ENCODE data around the gene OGDHL. TPM values are rescaled to one million over a fixed set of nuclear protein-coding genes. Genes with fewer than 3 reads are reported as not detected.

The OGDHL gene
- total RNA-seq, 1 donor from 2014 or later: 58.5 TPM

DNA sequence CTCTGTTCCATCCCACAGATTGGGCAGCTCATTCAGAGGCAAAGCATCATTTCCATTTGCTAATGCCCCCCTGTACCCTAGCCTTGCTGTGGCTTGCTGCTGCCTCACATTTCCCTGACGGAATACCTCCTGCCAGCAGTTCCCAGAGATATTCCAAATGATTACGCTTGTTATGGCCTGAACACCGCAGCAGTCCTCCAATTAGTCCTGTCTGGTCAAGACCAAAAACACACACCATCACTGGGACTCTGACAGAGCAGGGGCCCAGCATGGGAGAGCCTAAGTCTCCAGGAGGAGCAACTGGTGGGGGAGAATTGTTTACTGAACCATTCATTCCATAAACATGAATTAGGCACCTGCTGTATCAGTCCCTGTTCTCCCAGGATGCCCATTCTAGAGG, 6.1 kb downstream of the OGDHL start:
- DNase-seq (ENCODE audit: low read depth): no peak

DNA sequence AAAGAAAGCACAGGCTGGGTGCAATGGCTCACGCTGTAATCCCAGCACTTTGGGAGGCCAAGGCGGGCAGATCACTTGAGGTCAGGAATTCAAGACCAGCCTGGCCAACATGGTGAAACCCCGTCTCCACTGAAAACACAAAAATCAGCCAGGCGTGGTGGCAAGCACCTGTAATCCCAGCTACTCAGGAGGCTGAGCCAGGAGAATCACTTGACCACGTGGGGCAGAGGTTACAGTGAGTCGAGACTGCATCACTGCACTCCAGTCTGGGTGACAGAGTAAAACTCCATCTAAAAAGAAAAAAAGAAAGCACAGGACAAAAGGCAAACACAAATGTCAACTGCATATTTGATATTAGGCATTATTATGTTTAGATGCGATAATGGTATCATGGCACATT, 7.2 kb downstream of the OGDHL start:
- peak; percentile 28 for DNase-seq (ENCODE audit: low read depth)

DNA sequence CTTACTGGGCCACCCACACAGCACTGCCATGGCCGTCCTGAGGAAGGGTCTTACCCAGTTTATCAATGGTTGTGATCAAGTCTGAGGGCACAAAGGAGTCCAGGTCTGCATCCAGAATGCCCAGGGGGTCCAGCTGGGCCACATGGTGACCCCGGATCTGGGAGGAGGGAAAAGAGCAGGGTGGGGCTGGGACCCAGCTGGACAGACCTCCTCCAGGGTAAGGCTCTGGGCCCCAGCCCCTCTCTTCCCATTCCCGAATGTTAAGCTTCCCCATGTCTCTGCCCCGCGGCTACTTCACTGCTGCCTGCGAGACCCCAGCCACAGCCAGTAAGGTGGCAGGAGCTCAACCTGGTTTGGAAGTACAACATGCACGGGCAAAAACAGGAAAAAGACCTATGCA, 9.5 kb downstream of the OGDHL start:
- no peak for DNase-seq (ENCODE audit: low read depth)

DNA sequence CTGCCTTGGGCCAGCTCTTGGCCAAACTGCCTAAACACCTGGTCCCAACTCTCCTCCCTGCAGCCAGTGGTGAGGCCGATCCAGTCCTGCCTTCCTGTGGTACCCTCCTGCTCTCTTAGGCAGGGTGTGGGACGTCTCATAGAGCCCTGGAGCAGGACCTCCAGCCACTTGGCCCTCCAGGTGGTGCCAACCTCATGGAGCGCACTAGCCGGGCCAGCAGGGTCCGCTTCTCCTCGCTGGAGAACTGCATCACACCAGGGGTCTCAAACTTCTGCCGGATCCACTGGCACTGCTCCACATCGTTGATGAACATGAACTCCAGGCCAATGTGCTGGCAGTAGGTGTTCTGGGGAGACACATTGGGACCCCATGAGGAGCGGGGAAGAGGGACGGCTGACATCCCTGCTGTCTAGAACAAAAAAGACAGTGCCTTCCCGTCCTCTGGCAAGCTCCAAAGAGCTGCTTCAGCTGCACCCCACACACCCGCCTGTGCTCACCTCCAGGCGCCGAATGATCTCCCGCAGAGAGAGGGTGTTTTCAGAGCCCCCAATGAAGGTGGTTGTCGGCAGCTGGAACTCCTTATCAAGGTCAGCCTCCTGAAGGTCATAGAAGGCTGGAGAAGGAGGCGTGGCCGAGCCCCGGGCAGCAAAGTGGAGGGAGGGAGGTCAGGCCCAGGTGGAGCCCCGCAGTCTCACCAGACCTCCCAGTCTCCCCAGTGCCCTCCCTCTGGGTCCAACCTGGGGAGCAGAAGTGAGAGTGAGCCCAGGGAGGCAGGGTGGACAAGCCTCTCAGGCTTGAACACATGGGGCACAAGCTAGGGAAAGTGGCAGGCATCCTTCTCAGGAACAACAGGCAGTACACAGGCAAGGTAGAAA, 10.2 kb downstream of the OGDHL start:
- DNase-seq (ENCODE audit: low read depth): no peak

DNA sequence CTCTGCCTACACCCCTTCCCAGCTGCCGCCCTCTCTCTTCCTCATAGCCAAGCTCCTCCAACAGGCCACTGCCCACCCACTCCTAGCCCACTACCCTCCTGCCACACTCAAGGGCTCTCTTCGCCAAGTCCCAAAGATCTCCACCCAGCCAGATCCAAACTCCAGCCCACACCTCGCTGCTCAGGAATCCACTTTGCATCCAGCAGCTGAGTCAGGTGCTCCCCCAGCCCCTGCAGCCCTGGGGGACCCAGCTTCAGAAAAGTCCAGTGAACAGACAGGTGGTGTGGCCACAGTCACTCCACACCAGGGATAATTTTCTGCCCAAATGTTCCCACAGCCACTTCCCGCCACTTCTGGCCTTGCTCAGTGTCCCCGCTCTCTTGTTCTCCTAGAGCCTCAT, 10.9 kb downstream of the OGDHL start:
- no peak for DNase-seq (ENCODE audit: low read depth)

DNA sequence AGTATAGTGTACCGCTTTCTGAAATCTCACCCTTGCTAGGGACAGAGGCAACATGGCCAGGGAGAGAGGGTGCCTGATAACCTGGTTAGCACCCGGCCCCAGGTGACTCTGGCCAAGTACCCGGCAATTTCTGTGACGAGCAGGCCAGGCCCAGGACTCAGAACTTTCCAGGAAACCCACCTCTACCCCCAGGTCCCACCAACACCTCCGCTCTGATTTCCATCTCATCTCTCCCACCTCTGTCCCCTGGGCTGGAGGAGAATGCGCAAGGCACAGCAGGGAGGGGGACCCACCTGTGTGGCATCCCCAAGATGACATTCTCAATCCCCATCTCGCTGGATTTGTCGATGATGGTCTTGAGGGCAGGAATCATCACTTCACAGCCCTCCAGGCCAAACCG, 11.6 kb downstream of the OGDHL start:
- no peak for DNase-seq (ENCODE audit: low read depth)

DNA sequence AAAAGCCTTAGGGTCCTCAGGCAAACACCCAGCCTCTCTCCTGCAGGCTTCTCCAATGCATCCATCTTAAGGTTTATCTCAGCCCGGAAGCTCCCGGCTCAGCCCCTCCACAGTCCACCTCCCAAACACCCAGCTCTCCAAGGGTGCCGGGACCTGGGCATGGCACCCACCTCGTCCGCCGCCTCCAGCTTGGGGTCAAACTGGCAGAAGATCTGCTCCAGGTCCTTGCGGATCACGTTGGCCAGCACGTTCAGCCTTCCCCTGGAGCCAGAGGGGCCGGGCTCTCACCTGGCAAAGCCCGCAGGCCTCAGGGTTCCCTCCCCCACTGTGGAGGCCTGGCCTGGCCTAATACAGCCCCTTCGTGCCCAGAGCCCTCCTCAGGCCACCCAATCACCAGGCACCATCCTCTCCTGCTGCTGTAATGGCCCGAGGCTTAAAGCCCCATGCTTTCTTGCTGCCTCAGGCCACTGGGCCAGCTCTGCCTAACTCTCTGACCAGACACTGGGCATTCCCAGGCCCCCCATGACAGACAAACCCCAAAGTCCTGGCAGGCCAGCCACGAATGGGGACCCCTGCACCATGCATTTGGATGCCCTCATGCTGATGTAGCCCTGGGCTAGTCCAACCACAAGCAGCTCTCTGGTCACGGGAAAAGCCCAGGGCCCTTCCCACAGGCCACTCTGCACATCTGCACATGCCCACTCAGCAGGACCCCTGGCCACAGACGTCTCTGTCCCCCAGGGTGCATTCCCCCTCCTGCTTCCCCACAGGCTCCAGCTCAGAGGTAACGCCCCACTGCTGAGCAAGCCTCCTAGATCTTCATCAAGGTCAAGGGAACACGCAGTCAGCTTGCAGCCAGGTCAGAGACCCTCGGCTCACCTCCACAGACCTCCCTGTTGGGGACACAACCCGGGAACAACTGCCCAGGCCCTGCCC, 12.3 kb downstream of the OGDHL start:
- no peak for DNase-seq (ENCODE audit: low read depth)

DNA sequence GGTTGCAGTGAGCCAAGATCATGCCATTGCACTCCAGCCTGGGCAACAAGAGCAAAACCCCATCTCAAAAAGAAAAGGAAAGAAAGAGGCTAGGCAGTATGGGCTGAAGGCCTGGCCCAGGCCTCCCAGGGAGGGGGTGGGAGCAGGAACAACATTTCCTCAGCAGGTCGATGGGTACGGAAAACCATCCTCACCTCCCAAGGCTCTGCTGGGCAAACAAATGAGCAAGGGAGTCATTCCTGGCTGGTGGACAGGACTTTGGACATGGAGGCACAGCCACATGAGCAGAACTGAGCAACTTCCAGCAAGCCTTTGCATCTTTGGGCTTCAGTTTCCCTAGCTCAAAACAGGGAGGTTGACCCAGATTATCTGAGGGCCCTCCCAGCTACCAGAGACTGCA, 13.0 kb downstream of the OGDHL start:
- DNase-seq (ENCODE audit: low read depth): no peak

DNA sequence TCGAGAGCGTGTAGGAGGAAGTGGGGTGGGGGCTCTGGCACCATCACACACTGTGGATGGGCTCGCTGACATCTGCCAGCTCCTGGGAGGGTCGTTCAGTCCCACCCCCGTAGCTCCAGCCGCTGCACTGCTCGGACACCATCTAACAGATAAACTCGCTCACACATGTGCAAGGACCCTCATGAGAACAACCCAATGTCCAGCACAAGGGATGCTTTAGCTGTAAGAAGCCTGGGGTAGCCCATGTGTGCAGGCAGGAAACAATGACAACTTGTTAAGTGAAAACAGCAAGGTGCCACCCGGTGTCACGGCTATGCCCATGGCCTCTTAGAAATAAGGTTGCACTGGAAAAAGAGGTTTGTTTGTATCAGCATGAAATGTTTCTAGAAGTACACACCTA, 14.1 kb downstream of the OGDHL start:
- no peak for DNase-seq (ENCODE audit: low read depth)

DNA sequence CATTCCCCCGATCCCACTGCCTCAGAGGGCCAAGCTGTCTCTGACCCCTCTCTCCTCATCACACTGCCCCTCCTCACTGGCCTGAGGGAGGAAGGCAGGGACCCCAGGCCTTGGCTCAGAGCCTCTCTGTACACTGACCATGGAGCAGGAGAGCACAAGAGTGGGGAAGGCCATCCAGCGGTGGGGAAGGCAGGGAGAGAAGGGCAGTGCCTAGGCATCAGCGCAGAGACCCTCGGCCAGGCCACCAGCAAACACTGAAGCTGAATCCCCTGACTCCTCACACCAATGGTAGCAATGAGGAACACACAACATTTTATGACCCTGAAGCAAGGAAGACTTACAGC, 14.8 kb downstream of the OGDHL start:
- DNase-seq (ENCODE audit: low read depth): no peak

DNA sequence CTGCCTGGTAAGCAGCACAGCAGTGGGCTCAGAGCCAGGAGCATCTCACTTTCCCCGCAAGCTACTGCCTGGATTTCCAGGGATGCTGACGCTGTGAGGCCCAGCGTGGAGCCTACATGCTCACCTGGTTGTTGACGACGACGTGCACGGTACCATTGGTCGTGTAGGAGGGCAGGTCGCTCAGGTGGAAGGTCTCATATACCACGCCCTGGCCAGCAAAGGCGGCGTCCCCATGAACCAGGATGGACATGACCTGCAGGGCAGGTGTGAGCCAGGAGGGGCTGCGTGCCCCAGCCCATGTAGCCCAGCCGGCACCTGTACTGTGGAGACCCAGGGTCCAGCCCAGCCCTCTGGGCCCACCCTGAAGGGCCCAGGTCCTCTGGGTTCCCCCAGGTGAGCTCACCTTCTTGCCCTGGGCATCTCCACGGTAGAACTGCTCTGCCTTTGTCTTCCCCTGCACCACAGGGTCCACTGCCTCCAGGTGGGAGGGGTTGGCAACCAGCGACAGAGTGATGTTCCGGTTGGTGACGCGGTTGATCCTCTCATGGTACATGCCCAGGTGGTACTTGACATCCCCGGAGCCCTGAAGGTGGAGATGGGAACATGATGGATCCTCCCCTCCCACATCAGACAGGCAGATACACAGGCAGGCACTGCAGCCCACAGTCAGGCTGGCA, 15.4 kb downstream of the OGDHL start:
- no peak for DNase-seq (ENCODE audit: low read depth)

DNA sequence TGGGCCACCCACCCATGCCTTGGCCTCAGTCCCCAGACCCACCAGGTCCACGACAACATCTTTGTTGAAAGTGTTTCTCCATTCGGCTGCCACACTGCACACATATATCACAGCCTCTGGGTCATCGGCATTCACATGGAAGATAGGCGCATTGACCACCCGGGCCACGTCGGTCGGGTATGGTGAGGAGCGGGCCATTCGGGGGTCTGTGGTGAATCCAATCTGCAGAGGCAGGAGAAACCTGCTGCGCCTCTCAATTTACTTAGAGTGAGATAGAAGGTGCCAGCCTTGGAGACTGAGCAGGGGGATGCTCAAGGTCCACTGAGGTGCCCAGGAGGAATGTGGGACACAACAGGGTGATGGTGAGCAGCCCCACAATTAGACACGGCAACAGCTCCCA, 16.4 kb downstream of the OGDHL start:
- no peak for DNase-seq (ENCODE audit: low read depth)

DNA sequence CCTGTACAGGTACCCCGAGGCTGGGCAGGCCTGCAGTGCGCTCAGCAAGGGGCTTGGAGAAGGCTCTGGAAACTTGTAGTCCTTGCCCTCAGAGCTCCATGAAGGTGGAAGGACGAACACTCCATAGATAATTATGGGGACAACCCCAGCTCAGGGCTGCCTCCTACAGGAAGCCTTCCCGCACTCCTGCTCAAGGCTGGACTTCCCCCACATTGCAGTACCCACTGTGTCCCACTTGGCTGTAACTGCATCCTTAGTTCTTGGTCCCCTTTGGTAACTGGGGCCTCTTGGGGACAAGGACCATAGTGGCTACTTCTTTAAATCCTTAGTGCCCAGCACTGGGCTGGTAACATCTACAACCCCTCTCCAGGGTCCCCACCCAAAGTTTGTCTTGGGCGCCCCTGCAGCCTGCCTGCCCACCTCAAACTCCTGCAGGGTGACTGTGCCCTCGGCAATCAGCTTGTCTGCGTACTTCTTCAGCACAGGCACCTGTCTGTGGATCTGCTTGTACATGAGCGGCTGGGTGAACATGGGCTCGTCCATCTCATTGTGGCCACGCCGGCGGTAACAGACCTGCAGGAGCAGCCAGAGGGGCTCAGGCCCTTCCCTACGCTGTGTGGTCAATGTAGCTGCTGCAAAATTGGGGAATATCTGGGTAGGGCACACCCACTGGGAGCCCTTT, 17.1 kb downstream of the OGDHL start:
- no peak for DNase-seq (ENCODE audit: low read depth)

DNA sequence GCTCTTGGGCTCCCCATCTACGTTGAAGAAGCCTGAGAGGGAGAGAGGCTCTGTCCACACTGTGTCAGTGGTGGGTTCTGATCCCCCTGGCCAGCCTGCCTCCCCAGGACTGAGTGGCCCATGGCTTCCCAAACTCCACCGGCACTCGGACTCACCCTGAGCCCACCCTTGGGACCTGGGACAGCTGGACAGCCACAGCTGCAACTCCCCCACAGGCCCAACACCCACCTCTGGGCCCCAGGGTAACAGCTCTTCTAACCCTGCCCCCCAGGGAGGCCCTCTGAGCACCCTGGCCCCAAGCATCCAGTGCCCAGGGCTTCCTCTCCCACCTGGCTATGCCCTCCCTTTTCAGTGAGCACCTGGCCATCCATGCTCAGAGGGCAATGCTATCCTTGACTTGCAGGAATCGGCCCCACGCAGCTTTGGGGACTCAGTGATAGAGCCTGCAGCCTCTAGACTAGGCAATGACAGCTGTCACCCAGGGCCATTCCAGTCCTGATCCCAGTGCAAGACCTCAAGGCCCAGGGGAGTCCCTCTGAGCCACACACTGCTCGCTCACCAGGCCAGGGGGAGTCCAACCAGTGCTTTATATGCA, 17.9 kb downstream of the OGDHL start:
- no peak for DNase-seq (ENCODE audit: low read depth)

DNA sequence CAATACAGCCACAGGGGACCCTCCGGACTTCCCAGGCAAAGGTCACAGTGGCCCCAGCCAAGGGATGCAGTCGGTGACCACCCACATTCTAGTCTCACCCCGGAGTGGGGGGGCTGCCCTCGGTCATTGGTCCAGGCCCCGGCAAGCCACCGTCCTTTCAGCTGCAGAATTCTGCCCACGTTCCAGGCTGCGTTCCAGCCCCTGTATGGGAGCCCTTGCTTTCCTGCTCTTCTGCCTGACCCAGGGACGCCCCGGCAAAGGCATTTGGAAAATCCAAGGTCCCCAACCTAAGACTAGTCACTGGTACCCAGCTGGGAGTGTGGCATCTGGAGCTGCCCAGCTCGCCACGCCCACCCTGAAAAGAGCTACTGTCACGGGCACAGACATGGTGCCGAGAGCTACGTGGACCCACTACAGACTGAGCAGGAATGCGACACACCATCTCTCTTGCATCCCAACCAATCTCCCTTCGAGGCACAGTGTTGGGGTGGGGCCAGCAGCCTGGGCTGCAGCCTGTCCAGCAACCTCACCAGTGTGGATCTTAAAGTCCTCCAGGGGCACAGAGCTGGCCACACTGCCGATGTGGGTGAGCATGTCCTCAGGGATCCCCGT, 18.6 kb downstream of the OGDHL start:
- DNase-seq (ENCODE audit: low read depth): no peak

DNA sequence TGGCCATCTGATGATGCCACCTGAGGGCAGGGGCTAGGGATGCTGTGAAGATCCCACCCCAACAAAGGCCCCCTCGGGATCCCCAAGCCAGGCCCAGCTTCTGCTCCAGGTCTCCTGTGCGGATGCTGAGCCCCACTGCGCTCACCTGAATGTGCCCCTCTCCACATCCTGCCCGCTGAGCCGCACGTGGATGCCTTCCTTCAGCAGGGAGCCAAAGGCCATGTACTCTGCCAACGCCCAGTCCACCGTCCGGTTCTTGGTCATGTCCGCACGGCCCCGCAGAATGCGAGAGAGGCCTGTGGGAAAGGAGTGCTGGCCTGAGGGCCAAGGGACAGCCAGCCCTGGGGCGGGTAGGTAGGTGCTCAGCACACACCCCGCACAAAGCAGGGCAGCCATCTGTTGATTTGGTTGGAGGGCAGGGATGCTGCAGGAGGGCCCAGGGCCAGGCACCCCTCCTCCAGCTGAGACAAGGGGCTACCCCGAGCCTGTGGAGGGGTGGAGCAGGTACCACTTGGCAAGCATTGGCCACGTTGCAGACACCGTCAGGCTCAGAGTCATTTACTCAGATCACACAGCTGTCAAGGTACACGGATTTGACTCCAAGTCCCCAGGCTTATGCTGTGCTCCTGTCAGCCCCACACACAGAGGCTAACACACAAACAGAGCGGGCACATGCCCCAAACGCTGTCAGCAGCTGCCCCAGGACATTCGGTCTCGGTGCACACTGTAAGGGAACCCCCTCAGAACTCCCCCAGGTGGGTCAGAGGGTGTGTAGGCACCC, 19.2 kb downstream of the OGDHL start:
- DNase-seq (ENCODE audit: low read depth): no peak

DNA sequence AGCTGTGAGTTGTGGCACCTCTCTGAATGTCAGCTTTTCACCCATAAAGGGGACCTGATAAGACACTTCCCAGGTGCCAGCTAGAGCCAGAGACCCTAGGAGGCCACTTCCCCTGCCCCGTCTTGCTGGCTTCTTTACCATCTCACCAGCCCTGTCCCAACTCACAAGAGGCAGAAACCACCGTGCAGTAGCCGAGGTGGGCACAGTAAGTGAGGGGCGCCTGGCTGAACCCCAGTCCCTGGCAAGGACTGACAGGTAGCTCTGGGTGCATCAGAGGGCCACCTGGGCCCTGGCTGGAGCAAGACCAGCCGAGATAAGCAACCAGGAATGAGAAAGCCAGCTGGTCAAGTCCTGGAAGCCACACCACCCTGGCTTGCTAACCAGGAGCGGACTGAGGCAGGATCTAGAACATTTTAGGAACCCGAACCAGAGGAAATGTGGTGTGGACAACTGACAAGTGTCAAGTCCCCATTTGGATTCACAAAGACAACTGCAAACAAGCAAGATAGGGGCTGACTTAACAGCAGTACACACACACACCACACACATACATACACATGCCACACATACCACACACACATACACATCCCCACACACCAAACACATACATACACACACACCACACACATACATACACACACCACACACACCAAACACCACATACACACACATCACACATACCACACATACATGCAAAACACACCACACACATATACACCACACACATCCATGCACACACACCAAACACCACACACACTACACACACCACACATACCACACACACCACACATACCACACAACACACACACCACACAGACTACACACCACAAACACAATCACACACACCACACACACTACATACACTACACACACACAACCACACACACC, 20.8 kb downstream of the OGDHL start:
- no peak for DNase-seq (ENCODE audit: low read depth)

DNA sequence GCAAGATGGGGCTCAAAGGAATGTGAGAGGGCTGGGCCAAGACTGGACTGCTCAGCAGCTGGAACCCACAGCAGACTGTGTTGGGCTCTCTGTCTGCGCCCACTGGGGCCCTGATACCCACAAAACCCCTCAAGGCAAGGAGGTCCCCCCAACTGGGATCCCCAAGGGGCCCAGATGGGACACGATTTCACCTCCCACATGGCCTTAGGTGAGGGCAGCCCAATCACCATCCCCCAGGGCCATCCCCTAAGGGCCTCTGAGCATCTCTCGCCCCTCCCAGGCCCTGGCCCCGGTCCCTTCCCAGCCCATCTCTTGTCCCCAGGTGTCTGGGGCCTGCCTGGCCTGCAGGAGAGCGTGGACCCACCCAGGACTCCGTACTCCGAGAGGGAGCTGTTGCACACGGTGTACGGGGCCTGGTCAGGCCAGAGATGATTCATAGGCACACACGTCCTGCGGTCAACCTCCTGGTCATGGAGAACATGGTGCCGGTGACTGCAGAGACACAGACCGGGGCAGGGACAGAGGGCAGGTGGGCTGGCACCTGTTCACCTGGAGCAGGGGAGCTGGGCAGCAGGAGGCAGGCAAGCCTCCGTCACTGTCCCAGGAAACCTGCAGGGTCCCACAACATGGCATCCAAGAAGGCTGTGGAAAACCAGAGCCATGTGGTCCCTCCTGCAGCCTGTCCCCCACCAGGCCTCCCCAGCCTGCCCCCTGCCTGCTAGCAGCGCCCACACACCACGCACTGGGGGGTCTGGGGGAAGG, 21.6 kb downstream of the OGDHL start:
- DNase-seq (ENCODE audit: low read depth): no peak
